IMR-90 (cell line): ENCODE measurements around the gene ACCSL. TPM values are rescaled to one million over a fixed set of nuclear protein-coding genes. Genes with fewer than 3 reads are reported as not detected.

ENCODE experiments used
- ATAC-seq: fragments of 200-7000 bp; cut with Tn5 transposase; 2 replicates; pipeline ENCODE4 v1.9.1; 2020; ENCODE audit warnings: low read depth, mild to moderate bottlenecking, moderate library complexity
- BruUV-seq: library from RNA; stranded (reverse); fragments of 400-500 nt; replicated peaks from 2 replicates; lab custom pipeline; 2021; lab: Mats Ljungman, UMichigan
- CTCF ChIA-PET: fragments of 300-600 bp; formaldehyde crosslinking; extraction: SDS; loops from one replicate; lab custom pipeline; 2021; ENCODE audit warnings: antibody characterized with exemption; lab: Yijun Ruan, JAX
- POLR2A ChIA-PET: fragments of 300-600 bp; sonication (Branson Sonifier 250); formaldehyde crosslinking; loops from one replicate; lab custom pipeline; 2022; ENCODE audit warnings: antibody characterized with exemption; ENCODE audit not compliant: unreplicated experiment; lab: Charles Lee
- DNase-seq: peaks from one replicate; pipeline ENCODE4 v3.0.0; 2013
- H2AFZ ChIP-seq: replicated peaks from 2 replicates; pipeline ENCODE3; 2013; ENCODE audit warnings: low read length, mild to moderate bottlenecking; ENCODE audit not compliant: poor library complexity
- H2AK5ac ChIP-seq: 2 replicates; pipeline ENCODE4 v1.6.1; 2013; ENCODE audit warnings: low read depth, low read length, inconsistent platforms
- H2AK9ac ChIP-seq: replicated peaks from 2 replicates; pipeline ENCODE3; 2013; ENCODE audit warnings: mild to moderate bottlenecking, low read depth, low read length, moderate library complexity; ENCODE audit not compliant: poor library complexity
- H2BK120ac ChIP-seq: 2 replicates; pipeline ENCODE4 v1.6.1; 2013; ENCODE audit warnings: low read depth, low read length, inconsistent platforms
- H2BK15ac ChIP-seq: 3 replicates; pipeline ENCODE4 v1.6.1; 2013; ENCODE audit warnings: low read depth, low read length, inconsistent platforms
- H2BK20ac ChIP-seq: 2 replicates; pipeline ENCODE4 v1.6.1; 2013; ENCODE audit warnings: low read depth, mild to moderate bottlenecking, inconsistent platforms, low read length, moderate library complexity
- H2BK5ac ChIP-seq: 2 replicates; pipeline ENCODE4 v1.6.1; 2013; ENCODE audit warnings: mild to moderate bottlenecking, low read depth, low read length, inconsistent platforms; ENCODE audit not compliant: poor library complexity, severe bottlenecking
- H3K14ac ChIP-seq: replicated peaks from 2 replicates; pipeline ENCODE4 v1.6.1; 2013; ENCODE audit warnings: low read depth, low read length, inconsistent platforms
- H3K18ac ChIP-seq: 2 replicates; pipeline ENCODE4 v1.6.1; 2013; ENCODE audit warnings: low read depth, low read length, control low read depth
- H3K23ac ChIP-seq: 2 replicates; pipeline ENCODE4 v1.6.1; 2013; ENCODE audit warnings: low read depth, low read length, inconsistent platforms
- H3K27ac ChIP-seq: 2 replicates; pipeline ENCODE4 v1.5.1; 2013; ENCODE audit warnings: mild to moderate bottlenecking, control low read depth, low read length; ENCODE audit not compliant: insufficient read depth
- H3K27me3 ChIP-seq: 2 replicates; pipeline ENCODE4 v1.6.1; 2013; ENCODE audit warnings: low read length; ENCODE audit not compliant: control insufficient read depth, insufficient read depth
- H3K36me3 ChIP-seq: 2 replicates; pipeline ENCODE4 v1.6.1; 2013; ENCODE audit warnings: low read length, mixed read lengths; ENCODE audit not compliant: control insufficient read depth, insufficient read depth
- H3K4ac ChIP-seq: 2 replicates; pipeline ENCODE4 v1.6.1; 2013; ENCODE audit warnings: low read depth, low read length, inconsistent platforms
- H3K4me1 ChIP-seq: 2 replicates; pipeline ENCODE4 v1.6.1; 2013; ENCODE audit warnings: low read length, mixed read lengths; ENCODE audit not compliant: control insufficient read depth, insufficient read depth
- H3K4me2 ChIP-seq: 2 replicates; pipeline ENCODE4 v1.6.1; 2013; ENCODE audit warnings: low read depth, mild to moderate bottlenecking, control low read depth, low read length, moderate library complexity
- H3K4me3 ChIP-seq: 2 replicates; pipeline ENCODE4 v1.5.1; 2013; ENCODE audit warnings: low read depth, mild to moderate bottlenecking, control low read depth, low read length, moderate library complexity; ENCODE audit not compliant: insufficient read depth
- H3K56ac ChIP-seq: 2 replicates; pipeline ENCODE4 v1.6.1; 2013; ENCODE audit warnings: low read length, inconsistent platforms; ENCODE audit not compliant: insufficient read depth; ENCODE audit errors: extremely low read depth
- H3K79me1 ChIP-seq, 2 experiments: 2 replicates each; pipeline ENCODE4 v1.6.1; 2013; ENCODE audit warnings: low read length in 2 of 2, inconsistent platforms in 1 of 2, low read depth in 1 of 2
- H3K9ac ChIP-seq: 2 replicates; pipeline ENCODE4 v1.6.1; 2013; ENCODE audit warnings: low read depth, low read length, control low read depth
- H3K9me1 ChIP-seq: 2 replicates; pipeline ENCODE4 v1.6.1; 2013; ENCODE audit warnings: low read length, inconsistent platforms; ENCODE audit not compliant: insufficient read depth
- H3K9me3 ChIP-seq: 2 replicates; pipeline ENCODE4 v1.6.1; 2013; ENCODE audit warnings: low read length; ENCODE audit not compliant: control insufficient read depth, insufficient read depth
- H4K20me1 ChIP-seq: 2 replicates; pipeline ENCODE4 v1.6.1; 2013; ENCODE audit warnings: low read length, inconsistent platforms; ENCODE audit not compliant: insufficient read depth
- H4K5ac ChIP-seq: 2 replicates; pipeline ENCODE4 v1.6.1; 2013; ENCODE audit warnings: mild to moderate bottlenecking, low read depth, low read length, control low read depth
- H4K8ac ChIP-seq, 2 experiments: 2 replicates each; pipeline ENCODE4 v1.6.1; 2013; ENCODE audit warnings: low read depth in 2 of 2, low read length in 2 of 2, control low read depth in 1 of 2, inconsistent platforms in 1 of 2
- H4K91ac ChIP-seq: 2 replicates; pipeline ENCODE4 v1.6.1; 2013; ENCODE audit warnings: low read depth, low read length, inconsistent platforms; ENCODE audit not compliant: insufficient read depth
- BHLHE40 ChIP-seq: fragments of 150-350 bp; IDR thresholded peaks from 2 replicates; pipeline ENCODE4 v1.6.1; 2016; ENCODE audit warnings: mild to moderate bottlenecking, low read depth, low read length
- CEBPB ChIP-seq: IDR thresholded peaks from 2 replicates; pipeline ENCODE4 v1.6.1; 2012; ENCODE audit warnings: low read depth, low read length, improper control_type of control experiment
- CHD1 ChIP-seq: IDR thresholded peaks from 2 replicates; pipeline ENCODE4 v1.6.1; 2012; ENCODE audit warnings: low read depth, low read length, improper control_type of control experiment
- CTCF ChIP-seq: conservative IDR thresholded peaks from 2 replicates; pipeline ENCODE4 v1.5.1; 2012; ENCODE audit warnings: mild to moderate bottlenecking, low read depth, low read length, improper control_type of control experiment
- FOS ChIP-seq: fragments of 150-350 bp; IDR thresholded peaks from 2 replicates; pipeline ENCODE4 v1.6.1; 2016; ENCODE audit warnings: low read depth, low read length
- MAFK ChIP-seq: IDR thresholded peaks from 2 replicates; pipeline ENCODE4 v1.6.1; 2012; ENCODE audit warnings: low read depth, low read length, improper control_type of control experiment
- MAZ ChIP-seq: IDR thresholded peaks from 2 replicates; pipeline ENCODE4 v1.6.1; 2012; ENCODE audit warnings: low read depth, mild to moderate bottlenecking, low read length, improper control_type of control experiment, moderate library complexity, borderline replicate concordance
- MXI1 ChIP-seq: IDR thresholded peaks from 2 replicates; pipeline ENCODE4 v1.6.1; 2012; ENCODE audit warnings: low read depth, mild to moderate bottlenecking, low read length, moderate library complexity, borderline replicate concordance
- NFE2L2 ChIP-seq: fragments of 150-350 bp; IDR thresholded peaks from 2 replicates; pipeline ENCODE4 v1.6.1; 2016; ENCODE audit warnings: low read depth, mild to moderate bottlenecking, low read length
- POLR2A ChIP-seq: IDR thresholded peaks from 2 replicates; pipeline ENCODE4 v1.6.1; 2012; ENCODE audit warnings: mild to moderate bottlenecking, low read depth, low read length
- RAD21 ChIP-seq: IDR thresholded peaks from 2 replicates; pipeline ENCODE4 v1.6.1; 2012; ENCODE audit warnings: low read length, improper control_type of control experiment
- RCOR1 ChIP-seq: IDR thresholded peaks from 2 replicates; pipeline ENCODE4 v1.6.1; 2012; ENCODE audit warnings: mild to moderate bottlenecking, low read length, improper control_type of control experiment; ENCODE audit not compliant: insufficient replicate concordance
- RFX5 ChIP-seq: IDR thresholded peaks from 2 replicates; pipeline ENCODE4 v1.8.0; 2012; ENCODE audit warnings: low read depth, mild to moderate bottlenecking, low read length, moderate library complexity
- SMC3 ChIP-seq: fragments of 150-350 bp; IDR thresholded peaks from 2 replicates; pipeline ENCODE4 v1.6.1; 2016; ENCODE audit warnings: low read depth, mild to moderate bottlenecking, antibody characterized with exemption, low read length, moderate library complexity
- WGBS, 2 experiments: methylation state at CpG; one replicate each; pipeline versions ENCODE4 v1.1.5 to v1.1.7; 2013; ENCODE audit warnings: missing lambda C conversion rate in 2 of 2; ENCODE audit not compliant: insufficient read length in 1 of 2; ENCODE audit errors: extremely low coverage in 2 of 2; 5-methylcytosine and 5-hydroxymethylcytosine counted together
- dilution Hi-C: fragments of 300-500 bp; cut with HindIII; formaldehyde crosslinking; loops from one replicate; pipeline ENCODE4 v1.14.3; 2018; ENCODE audit warnings: low sequenced_read_pairs; ENCODE audit not compliant: unreplicated experiment
- in situ Hi-C: fragments of 300-500 bp; cut with MboI; formaldehyde crosslinking; loops from 3 replicates; pipeline ENCODE4 v1.14.3; 2019; ENCODE audit warnings: low sequenced_read_pairs, inconsistent platforms, mixed read lengths
- intact Hi-C: fragments of 100-400 bp; cut with micrococcal nuclease; formaldehyde crosslinking; loops from 2 replicates; pipeline ENCODE4 v1.10.0; 2022
- polyA plus RNA-seq, 3 experiments: library from polyadenylated mRNA; depleted of rRNA; stranded (reverse); fragments of >200 nt; gene quantifications; 2 replicates each; pipeline ENCODE4 v1.2.3, GENCODE V29; 2012; ENCODE audit warnings: low replicate concordance in 1 of 3
- total RNA-seq: library from RNA; depleted of rRNA; stranded (reverse); fragments of >200 nt; gene quantifications from 2 replicates; pipeline ENCODE4 v1.2.3, GENCODE V29; 2012
- TF ChIP-seq, protein P1 (sequence below): fragments of 150-350 bp; IDR thresholded peaks from 2 replicates; pipeline ENCODE4 v1.6.1; 2016; ENCODE audit warnings: low read depth, mild to moderate bottlenecking, low read length, moderate library complexity, borderline replicate concordance
- TF ChIP-seq, protein P2 (sequence below): fragments of 150-350 bp; IDR thresholded peaks from 2 replicates; pipeline ENCODE4 v1.6.1; 2017; ENCODE audit warnings: mild to moderate bottlenecking, antibody characterized with exemption, low read length, low read depth

Gene ACCSL
- total and polyA plus RNA-seq, 2 of the 4 experiments (the other 2 are of a cell fraction) = not detected

GRCh38 chr11:44088377-44088776 is 40.6 kb downstream of the ACCSL start:
- no peak overlapping the region for H3K23ac ChIP-seq
- H2BK120ac ChIP-seq = no peak overlapping the region
- H2BK5ac ChIP-seq = no peak overlapping the region
- no peak overlapping the region for H3K27ac ChIP-seq
- no peak overlapping the region for H4K8ac ChIP-seq
- no peak for ATAC-seq
- H3K18ac ChIP-seq = no peak overlapping the region
- no TSS peak for BruUV-seq
- dilution Hi-C loops = no loop called here
- no peaks in the 10 kb centered on the region for H3K4me1 ChIP-seq
- 100% methylated on average over 1 of the region's 4 CpGs; no CpG with 5 or more reads in 1 of the 2 experiments for WGBS, 2 experiments
- H2AFZ ChIP-seq = no peak overlapping the region
- H4K5ac ChIP-seq = no peak overlapping the region
- H3K4me2 ChIP-seq = no peak overlapping the region
- no peak overlapping the region for H3K4me3 ChIP-seq
- no peak overlapping the region for H2AK9ac ChIP-seq
- H4K91ac ChIP-seq = no peak overlapping the region
- TF ChIP-seq MAZ (no peak), CTCF (no peak), NFE2L2 (no peak), RCOR1 (no peak), MAFK (no peak), CEBPB (no peak), POLR2A (no peak), RAD21 (no peak), SMC3 (no peak), CHD1 (no peak), MXI1 (no peak), BHLHE40 (no peak), RFX5 (no peak), FOS (no peak)
- TF ChIP-seq, protein P1, sequence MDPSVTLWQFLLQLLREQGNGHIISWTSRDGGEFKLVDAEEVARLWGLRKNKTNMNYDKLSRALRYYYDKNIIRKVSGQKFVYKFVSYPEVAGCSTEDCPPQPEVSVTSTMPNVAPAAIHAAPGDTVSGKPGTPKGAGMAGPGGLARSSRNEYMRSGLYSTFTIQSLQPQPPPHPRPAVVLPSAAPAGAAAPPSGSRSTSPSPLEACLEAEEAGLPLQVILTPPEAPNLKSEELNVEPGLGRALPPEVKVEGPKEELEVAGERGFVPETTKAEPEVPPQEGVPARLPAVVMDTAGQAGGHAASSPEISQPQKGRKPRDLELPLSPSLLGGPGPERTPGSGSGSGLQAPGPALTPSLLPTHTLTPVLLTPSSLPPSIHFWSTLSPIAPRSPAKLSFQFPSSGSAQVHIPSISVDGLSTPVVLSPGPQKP = no peak
- TF ChIP-seq, protein P2, sequence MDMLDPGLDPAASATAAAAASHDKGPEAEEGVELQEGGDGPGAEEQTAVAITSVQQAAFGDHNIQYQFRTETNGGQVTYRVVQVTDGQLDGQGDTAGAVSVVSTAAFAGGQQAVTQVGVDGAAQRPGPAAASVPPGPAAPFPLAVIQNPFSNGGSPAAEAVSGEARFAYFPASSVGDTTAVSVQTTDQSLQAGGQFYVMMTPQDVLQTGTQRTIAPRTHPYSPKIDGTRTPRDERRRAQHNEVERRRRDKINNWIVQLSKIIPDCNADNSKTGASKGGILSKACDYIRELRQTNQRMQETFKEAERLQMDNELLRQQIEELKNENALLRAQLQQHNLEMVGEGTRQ = no peak
- peaks cover 2% of the 10 kb centered on the region; the same call in 1 of the 2 replicates for H3K27me3 ChIP-seq
- no peak overlapping the region for H2AK5ac ChIP-seq
- H3K9ac ChIP-seq = no peak overlapping the region
- no peak overlapping the region for H3K56ac ChIP-seq
- H4K20me1 ChIP-seq = no peaks in the 10 kb centered on the region
- H3K36me3 ChIP-seq = no peaks in the 10 kb centered on the region
- DNase-seq = no peak
- intact Hi-C loops = no loop called here
- H3K4ac ChIP-seq = no peak overlapping the region
- no peaks in the 10 kb centered on the region for H3K9me1 ChIP-seq
- ChIA-PET POLR2A (no interaction called here), CTCF (no interaction called here)
- H3K9me3 ChIP-seq = no peaks in the 10 kb centered on the region
- no peak overlapping the region for H2BK20ac ChIP-seq
- H3K14ac ChIP-seq = no peak overlapping the region
- no peak overlapping the region for H2BK15ac ChIP-seq
- H3K79me1 ChIP-seq = no peaks in the 10 kb centered on the region
- in situ Hi-C loops = no loop called here
